Mammary epithelial cell (primary cell): ENCODE measurements around the gene CKAP2.

Experiments
- CTCF ChIP-seq, 2 donors: IDR thresholded peaks in 1 of 2; conservative IDR thresholded peaks in 1 of 2; 2 replicates each; pipeline ENCODE4 v1.5.1; 2011 to 2012; ENCODE audit warnings: inconsistent platforms in 2 of 2, low read length in 2 of 2, mild to moderate bottlenecking in 2 of 2, control low read depth in 1 of 2, low read depth in 1 of 2; ENCODE audit not compliant: insufficient read depth in 1 of 2; ENCODE audit errors: extremely low read depth in 1 of 2
- EZH2 ChIP-seq: IDR thresholded peaks from 2 replicates; pipeline ENCODE4 v1.6.1; 2012; ENCODE audit warnings: low read length, inconsistent platforms, borderline replicate concordance

GRCh38 chr13:52432456-52432855 lies 22.8 kb upstream of the CKAP2 start:
- TF ChIP-seq CTCF (conservative IDR thresholded peaks at IDR 0.05 in 1 of 2, IDR thresholded peaks at IDR 0.05 in 1 of 2; ENCODE audit: extremely low read depth in 1 of 2, insufficient read depth in 1 of 2, low read depth in 1 of 2, low read length in 2 of 2) (no peak), EZH2 (no peak)
